Breast epithelium (tissue), 3 donors: ENCODE data around the gene FBXO46. TPM values are rescaled to one million over a fixed set of nuclear protein-coding genes. Genes with fewer than 3 reads are reported as not detected.

Experiments used
- total RNA-seq, 3 donors: library from RNA; depleted of rRNA; stranded (reverse); fragments of >200 nt; gene quantifications; one replicate each; pipeline ENCODE4 v1.1.0, GENCODE V29; 2016

The FBXO46 gene
- total RNA-seq, 3 donors from 2014 or later = 8.0 to 15.1 (median 13.8) TPM

Other genes with a start within 250 kb of the FBXO46 start
- gene RTN2, start 233.8 kb downstream of the FBXO46 start, total RNA-seq = 10 to 100 TPM in 1 of 3 donors, 1 to 10 TPM in 2; 5.9 to 15.1 (median 7.2) TPM
- gene PPM1N, start 232.5 kb downstream of the FBXO46 start, total RNA-seq = 1 to 10 TPM; 1.8 to 2.5 (median 2.3) TPM
- 10 to 100 TPM; 31.8 to 61.6 (median 52.2) TPM for gene VASP, start 223.4 kb downstream of the FBXO46 start, total RNA-seq
- 10 to 100 TPM in 1 of 3 donors, 1 to 10 TPM in 2; 6.6 to 11.4 (median 7.2) TPM for gene OPA3, start 146.1 kb downstream of the FBXO46 start, total RNA-seq
- gene GPR4, start 128.7 kb downstream of the FBXO46 start, total RNA-seq = 1 to 10 TPM; 1.1 to 8.8 (median 1.2) TPM
- 10 to 100 TPM; 27.7 to 42.0 (median 32.4) TPM for gene EML2, start 91.5 kb downstream of the FBXO46 start, total RNA-seq
- gene GIPR, start 62.7 kb downstream of the FBXO46 start, total RNA-seq = 1 to 10 TPM in 2 of 3 donors, under 1 TPM in 1; 0.16 to 4.9 (median 4.8) TPM
- 100 to 1,000 TPM; 175 to 238 (median 191) TPM for gene SNRPD2, start 38.9 kb downstream of the FBXO46 start, total RNA-seq
- gene QPCTL, start 38.2 kb downstream of the FBXO46 start, total RNA-seq = 1 to 10 TPM; 6.1 to 9.4 (median 7.2) TPM
- gene MEIOSIN, start 2.5 kb upstream of the FBXO46 start, total RNA-seq = not detected
- 10 to 100 TPM in 2 of 3 donors, 1 to 10 TPM in 1; 8.6 to 11.8 (median 11.8) TPM for gene SIX5, start 38.4 kb upstream of the FBXO46 start, total RNA-seq
- 10 to 100 TPM; 16.0 to 25.6 (median 24.5) TPM for gene DMPK, start 51.6 kb upstream of the FBXO46 start, total RNA-seq
- gene DMWD, start 61.9 kb upstream of the FBXO46 start, total RNA-seq = 10 to 100 TPM; 24.2 to 31.1 (median 29.3) TPM
- under 1 TPM in 1 of 3 donors, not detected in 2; 0.15 TPM for gene RSPH6A, start 84.4 kb upstream of the FBXO46 start, total RNA-seq
- 10 to 100 TPM; 24.3 to 50.8 (median 31.3) TPM for gene SYMPK, start 132.3 kb upstream of the FBXO46 start, total RNA-seq
- under 1 TPM in 1 of 3 donors, not detected in 2; 0.33 TPM for gene FOXA3, start 133.4 kb upstream of the FBXO46 start, total RNA-seq
- 10 to 100 TPM; 16.5 to 26.5 (median 19.7) TPM for gene IRF2BP1, start 155.2 kb upstream of the FBXO46 start, total RNA-seq
- 1 to 10 TPM; 2.0 to 5.9 (median 2.4) TPM for gene MYPOP, start 171.7 kb upstream of the FBXO46 start, total RNA-seq
- gene NANOS2, start 183.9 kb upstream of the FBXO46 start, total RNA-seq = not detected
- gene NOVA2, start 243.0 kb upstream of the FBXO46 start, total RNA-seq = 1 to 10 TPM in 2 of 3 donors, under 1 TPM in 1; 0.59 to 3.6 (median 1.1) TPM